ENCODE data around the gene CEP152.

GRCh38 chr15:48695088-48695826, 115.6 kb downstream of the CEP152 start:
- TF ChIP-seq CTCF (IDR thresholded peaks at IDR 0.05) (no peak), POLR2A (IDR thresholded peaks at IDR 0.05) (no peak), POLR2AphosphoS5 (IDR thresholded peaks at IDR 0.05) (no peak)
